NCI-H1694 (cell line): ENCODE results near the gene TPPP3.

ENCODE experiments used
- DNase-seq: peaks from one replicate; lab custom pipeline; 2025; lab: John Stamatoyannopoulos, UW

The TPPP3 gene

GRCh38 chr16:67341250-67341649 lies 52.0 kb downstream of the TPPP3 start:
- no peak for DNase-seq
